ENCODE data around the gene PDZD2.

DNA sequence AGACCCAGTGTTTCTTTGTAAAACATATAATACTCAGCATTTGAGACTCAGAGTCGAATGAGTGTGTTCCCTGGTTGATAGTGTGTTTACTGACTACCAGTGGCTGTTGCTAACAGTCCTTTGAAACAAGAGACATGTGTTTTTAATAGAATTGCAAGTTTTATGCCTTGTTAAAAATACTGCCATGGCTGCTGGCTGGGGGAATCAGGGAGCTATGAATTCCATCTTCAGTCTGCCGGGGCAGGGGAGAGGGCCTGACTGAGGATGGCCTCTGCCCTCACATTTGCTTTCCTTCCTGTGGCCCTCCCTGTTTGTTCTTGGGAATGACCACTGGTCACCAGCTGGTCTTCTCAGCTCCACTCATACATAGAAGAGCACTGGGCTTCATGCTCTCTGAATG, 63.8 kb downstream of the PDZD2 start:
- TF ChIP-seq, protein P1, sequence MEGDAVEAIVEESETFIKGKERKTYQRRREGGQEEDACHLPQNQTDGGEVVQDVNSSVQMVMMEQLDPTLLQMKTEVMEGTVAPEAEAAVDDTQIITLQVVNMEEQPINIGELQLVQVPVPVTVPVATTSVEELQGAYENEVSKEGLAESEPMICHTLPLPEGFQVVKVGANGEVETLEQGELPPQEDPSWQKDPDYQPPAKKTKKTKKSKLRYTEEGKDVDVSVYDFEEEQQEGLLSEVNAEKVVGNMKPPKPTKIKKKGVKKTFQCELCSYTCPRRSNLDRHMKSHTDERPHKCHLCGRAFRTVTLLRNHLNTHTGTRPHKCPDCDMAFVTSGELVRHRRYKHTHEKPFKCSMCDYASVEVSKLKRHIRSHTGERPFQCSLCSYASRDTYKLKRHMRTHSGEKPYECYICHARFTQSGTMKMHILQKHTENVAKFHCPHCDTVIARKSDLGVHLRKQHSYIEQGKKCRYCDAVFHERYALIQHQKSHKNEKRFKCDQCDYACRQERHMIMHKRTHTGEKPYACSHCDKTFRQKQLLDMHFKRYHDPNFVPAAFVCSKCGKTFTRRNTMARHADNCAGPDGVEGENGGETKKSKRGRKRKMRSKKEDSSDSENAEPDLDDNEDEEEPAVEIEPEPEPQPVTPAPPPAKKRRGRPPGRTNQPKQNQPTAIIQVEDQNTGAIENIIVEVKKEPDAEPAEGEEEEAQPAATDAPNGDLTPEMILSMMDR (IDR thresholded peaks at IDR 0.05), result no peak
- no peak for TF ChIP-seq EP300 (IDR thresholded peaks at IDR 0.05)

Data from esophagus muscularis mucosa (tissue), 3 donors.